ENCODE measurements around the gene LRRC49.
"Not testable (repeated sequence)": the region's sequence is repeated elsewhere in the genome, so short reads cannot be mapped to it uniquely, and the experiment has no call there.

The LRRC49 gene

GRCh38 chr15:70892002-70892911 lies at the start of gene LRRC49, which contains the start of gene THAP10:
TSS of gene LRRC49 (plus strand) at chr15:70892826. CDS start at chr15:70892895, 69 bp downstream.
TSS of gene THAP10 (minus strand) at chr15:70892433. CDS start at chr15:70892272, 161 bp downstream.
- DNase-seq (ENCODE audit: low read depth), result peak; percentile 13

DNA sequence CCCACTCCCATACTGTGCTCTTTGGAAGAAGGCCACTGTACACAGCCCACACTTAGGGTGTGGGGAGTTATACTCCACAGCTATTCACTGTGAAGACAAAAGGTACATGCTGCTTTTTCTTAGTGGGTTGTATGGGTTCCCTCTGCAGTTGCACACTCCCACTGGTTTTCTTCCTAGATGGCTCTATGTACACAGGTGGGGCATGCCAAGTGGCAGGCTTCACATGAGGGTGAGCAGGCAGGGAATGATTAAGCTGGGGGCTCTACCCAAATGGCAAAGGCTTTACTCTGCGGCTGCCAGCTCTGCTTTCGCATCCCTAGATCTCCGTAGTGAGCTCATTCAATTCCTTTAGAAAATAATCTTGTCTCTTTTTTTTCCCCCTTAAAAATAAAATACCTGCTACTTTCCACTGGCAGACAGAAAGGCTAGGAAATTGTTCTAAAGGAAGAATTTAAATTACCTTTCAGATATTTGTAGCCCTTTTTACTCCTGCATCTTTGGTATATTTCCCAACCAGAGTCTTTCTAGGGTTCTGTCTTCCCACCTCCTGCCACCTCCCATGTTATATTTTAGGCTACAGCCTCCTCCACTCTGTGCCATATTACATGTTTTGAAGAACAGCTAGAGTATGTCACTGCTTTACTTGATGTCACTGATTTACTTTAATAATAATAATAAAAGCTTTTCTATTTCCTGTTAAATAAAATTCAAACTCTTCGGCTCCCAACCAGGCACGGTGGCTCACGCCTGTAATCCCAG lies 46.8 kb upstream of the LRRC49 start:
- no peak for DNase-seq (ENCODE audit: low read depth)

GRCh38 chr15:70851889-70852288 lies 40.7 kb upstream of the LRRC49 start:
- no peak for DNase-seq (ENCODE audit: low read depth)

- DNase-seq (ENCODE audit: low read depth), result no peak
These were observed 39.9 kb upstream of the LRRC49 start for GRCh38 chr15:70852501-70853317.

DNA sequence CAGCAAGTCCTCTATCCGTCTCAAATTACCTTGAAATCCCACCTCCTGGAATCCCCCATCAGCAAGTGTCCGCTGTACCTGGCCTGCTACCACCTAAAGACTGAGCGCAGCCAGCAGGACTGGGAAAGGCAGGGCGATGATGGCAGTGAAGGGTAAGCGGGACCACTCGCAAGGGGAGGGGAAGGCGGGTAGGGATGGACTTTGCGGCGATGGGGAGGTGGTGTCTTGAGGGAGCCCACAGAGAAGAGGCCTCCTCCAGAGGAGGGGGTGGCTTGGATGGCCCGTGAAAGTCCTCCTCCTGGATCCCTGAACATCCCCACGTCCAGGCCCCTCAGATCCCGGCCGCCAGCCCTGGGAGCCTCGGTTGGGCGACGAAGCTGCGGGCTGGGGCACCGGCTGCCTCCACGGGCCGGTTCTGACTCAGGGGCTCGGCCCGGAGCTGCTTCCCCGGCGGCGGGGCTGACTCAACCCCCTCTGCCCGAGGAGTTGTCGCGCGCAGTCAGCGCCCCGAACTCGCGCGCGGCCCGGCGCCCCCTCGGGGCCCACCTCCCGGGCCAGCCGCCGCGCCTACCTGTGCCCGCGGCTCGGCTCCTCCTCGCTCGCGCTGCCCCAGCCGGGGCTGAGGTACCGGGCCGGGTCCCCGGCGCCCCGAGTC lies 39.2 kb upstream of the LRRC49 start:
- DNase-seq (ENCODE audit: low read depth), result no peak

- DNase-seq (ENCODE audit: low read depth), result no peak
These were observed 38.5 kb upstream of the LRRC49 start, which contains the start of gene LARP6 for GRCh38 chr15:70853973-70854665. TSS of gene LARP6 (minus strand) at chr15:70854157. CDS start at chr15:70854088, 69 bp downstream.

DNA sequence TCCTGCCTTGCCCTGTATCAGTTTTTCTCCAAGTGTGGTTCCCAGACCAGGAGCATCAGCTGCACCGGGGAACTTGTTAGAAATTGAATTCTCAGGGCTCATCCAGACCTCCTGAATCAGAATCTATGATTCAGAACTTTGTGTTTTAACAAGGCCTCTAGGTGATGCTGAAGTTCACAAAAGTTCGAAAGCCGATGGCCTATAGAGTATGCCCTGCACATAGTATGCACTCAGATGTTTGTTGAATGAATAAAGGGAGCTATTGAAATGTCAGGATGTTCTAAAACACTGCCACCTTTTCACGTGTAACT lies 38.0 kb upstream of the LRRC49 start:
- no peak for DNase-seq (ENCODE audit: low read depth)

- no peak for DNase-seq (ENCODE audit: low read depth)
These were observed 36.9 kb upstream of the LRRC49 start for GRCh38 chr15:70855764-70856163.

- no peak for DNase-seq (ENCODE audit: low read depth)
These were observed 36.3 kb upstream of the LRRC49 start for GRCh38 chr15:70856177-70856883.

GRCh38 chr15:70856884-70857561 lies 35.6 kb upstream of the LRRC49 start:
- no peak for DNase-seq (ENCODE audit: low read depth)

DNA sequence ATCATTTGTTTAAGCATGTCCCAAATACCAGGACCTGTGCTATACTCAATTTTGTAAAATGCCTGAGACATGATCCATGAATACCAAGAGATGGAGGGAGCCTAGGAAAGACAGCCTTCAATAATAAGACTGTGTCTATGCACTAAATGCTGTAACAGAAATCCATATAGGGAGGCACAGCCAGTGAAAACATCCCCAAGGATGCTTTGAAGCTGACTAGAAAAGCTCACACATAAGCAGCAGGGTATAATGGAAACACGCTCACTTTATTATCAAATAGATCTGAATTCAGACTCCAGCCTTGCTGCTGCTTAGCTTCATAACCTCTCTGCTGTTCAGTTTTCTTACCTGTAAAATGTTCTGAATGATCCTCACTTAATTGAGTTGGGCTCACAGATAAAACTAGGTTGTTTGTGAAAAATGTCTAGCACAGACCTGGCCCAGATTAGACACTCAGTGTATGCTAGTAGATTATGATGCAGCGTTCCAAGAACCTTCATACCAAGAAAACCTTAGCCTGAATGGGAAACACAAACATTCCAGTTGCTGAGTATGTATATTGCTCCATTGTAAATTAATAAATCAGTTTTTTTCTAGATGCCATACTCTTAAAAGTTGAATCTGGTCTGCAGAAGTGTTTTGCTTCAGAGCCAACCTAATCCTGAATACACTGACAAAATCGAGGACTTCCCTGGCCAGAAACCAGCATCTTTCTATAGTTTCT lies 34.9 kb upstream of the LRRC49 start:
- no peak for DNase-seq (ENCODE audit: low read depth)

DNA sequence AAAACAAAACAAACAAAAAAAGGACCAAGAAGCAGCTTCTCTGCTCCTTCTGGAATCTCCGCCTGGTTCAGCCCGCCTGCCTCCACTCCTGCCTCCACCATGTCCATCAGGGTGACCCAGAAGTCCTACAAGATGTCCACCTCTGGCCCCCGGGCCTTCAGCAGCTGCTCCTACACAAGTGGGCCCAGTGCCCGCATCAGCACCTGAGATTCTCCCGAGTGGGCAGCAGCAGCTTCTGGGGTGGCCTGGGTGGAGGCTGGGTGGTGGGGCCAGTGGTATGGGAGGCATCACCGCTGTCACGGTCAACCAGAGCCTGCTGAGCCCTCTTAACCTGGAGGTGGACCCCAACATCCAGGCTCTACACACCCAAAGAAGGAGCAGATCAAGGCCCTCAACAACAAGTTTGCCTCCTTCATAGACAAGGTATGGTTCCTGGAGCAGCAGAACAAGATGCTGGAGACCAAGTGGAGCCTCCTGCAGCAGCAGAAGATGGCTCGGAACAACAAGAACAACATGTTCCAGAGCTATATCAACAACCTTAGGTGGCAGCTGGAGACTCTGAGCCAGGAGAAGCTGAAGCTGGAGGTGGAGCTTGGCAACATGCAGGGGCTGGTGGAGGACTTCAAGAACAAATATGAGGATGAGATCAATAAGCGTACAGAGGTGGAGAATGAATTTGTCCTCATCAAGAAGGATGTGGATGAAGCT lies 33.9 kb upstream of the LRRC49 start:
- DNase-seq (ENCODE audit: low read depth), result not testable (repeated sequence)

- DNase-seq (ENCODE audit: low read depth), result no peak
These were observed 33.2 kb upstream of the LRRC49 start for GRCh38 chr15:70859322-70859908.

DNA sequence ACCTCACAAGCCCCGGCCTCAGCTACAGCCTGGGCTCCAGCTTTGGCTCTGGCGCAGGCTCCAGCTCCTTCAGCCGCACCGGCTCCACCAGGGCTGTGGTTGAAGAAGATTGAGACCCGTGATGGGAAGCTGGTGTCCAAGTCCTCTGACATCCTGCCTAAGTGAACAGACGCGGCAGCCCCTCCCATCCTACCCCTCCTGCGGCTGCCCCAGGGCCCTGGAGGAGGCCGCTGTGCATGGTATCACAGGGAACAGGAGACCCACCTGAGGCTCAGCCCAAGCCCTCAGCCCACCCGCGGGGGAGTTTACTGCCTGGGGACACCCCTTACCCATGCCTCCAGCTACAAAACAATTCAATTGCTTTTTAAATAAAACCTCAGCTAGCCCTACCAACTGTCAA lies 32.6 kb upstream of the LRRC49 start:
- DNase-seq (ENCODE audit: low read depth), result no peak

GRCh38 chr15:70863450-70864218 lies 29.0 kb upstream of the LRRC49 start:
- DNase-seq (ENCODE audit: low read depth), result no peak

GRCh38 chr15:70866982-70867641 lies 25.5 kb upstream of the LRRC49 start:
- no peak for DNase-seq (ENCODE audit: low read depth)
